ENCODE data around the gene ACCS. TPM values are rescaled to one million over a fixed set of nuclear protein-coding genes. Genes with fewer than 3 reads are reported as not detected.

Gene ACCS
- total and polyA plus RNA-seq, 9 of the 15 experiments (the other 6 are each of a cell fraction or from before 2014, with no cell fraction given) = 4.2 to 25.9 (median 16.3) TPM

Other genes starting within 250 kb of the ACCS start
- gene ALKBH3, start 185.4 kb upstream of the ACCS start, total RNA-seq (2014; rRNA removed) = 37.6 and 38.6 TPM in 2 replicates
- 42.5 TPM in 2 replicates for gene ALKBH3, start 185.4 kb upstream of the ACCS start, total RNA-seq (2014; rRNA removed; fragmentation: Illumina TruSeq; extraction: Trizol)
- gene ALKBH3, start 185.4 kb upstream of the ACCS start, total RNA-seq (2015; rRNA removed; fragmentation: Illumina TruSeq; extraction: Trizol) = 42.2 and 42.9 TPM in 2 replicates
- gene ALKBH3, start 185.4 kb upstream of the ACCS start, total RNA-seq (2021) = 33.1 and 37.9 TPM in 2 replicates
- 25.5 and 30.0 TPM in 2 replicates for gene ALKBH3, start 185.4 kb upstream of the ACCS start, polyA plus RNA-seq (2011; rRNA removed)
- 45.1 and 49.9 TPM in 2 replicates for gene ALKBH3, start 185.4 kb upstream of the ACCS start, polyA plus RNA-seq (2014; fragmentation: Illumina TruSeq; extraction: Trizol)
- 10 to 100 TPM; 16.0 to 25.0 TPM for gene ALKBH3, start 185.4 kb upstream of the ACCS start, polyA plus RNA-seq (2014; fragmentation: Nextera tagmentation; extraction: Ambion mirVana)
- gene ALKBH3, start 185.4 kb upstream of the ACCS start, polyA plus RNA-seq (2014; rRNA removed) = 24.3 and 36.5 TPM in 2 replicates
- gene C11orf96, start 123.6 kb upstream of the ACCS start, total RNA-seq (2014; rRNA removed) = 6.8 and 9.6 TPM in 2 replicates
- 0.26 and 0.40 TPM in 2 replicates for gene C11orf96, start 123.6 kb upstream of the ACCS start, total RNA-seq (2014; rRNA removed; fragmentation: Illumina TruSeq; extraction: Trizol)
- 0.83 and 0.90 TPM in 2 replicates for gene C11orf96, start 123.6 kb upstream of the ACCS start, total RNA-seq (2015; rRNA removed; fragmentation: Illumina TruSeq; extraction: Trizol)
- 7.7 and 8.5 TPM in 2 replicates for gene C11orf96, start 123.6 kb upstream of the ACCS start, total RNA-seq (2021)
- 1.2 and 2.0 TPM in 2 replicates for gene C11orf96, start 123.6 kb upstream of the ACCS start, polyA plus RNA-seq (2011; rRNA removed)
- 0.16 and 0.73 TPM in 2 replicates for gene C11orf96, start 123.6 kb upstream of the ACCS start, polyA plus RNA-seq (2014; fragmentation: Illumina TruSeq; extraction: Trizol)
- under 1 TPM; 0.08 to 0.14 TPM for gene C11orf96, start 123.6 kb upstream of the ACCS start, polyA plus RNA-seq (2014; fragmentation: Nextera tagmentation; extraction: Ambion mirVana)
- gene C11orf96, start 123.6 kb upstream of the ACCS start, polyA plus RNA-seq (2014; rRNA removed) = 6.6 and 10.8 TPM in 2 replicates
- gene ACCSL, start 18.3 kb upstream of the ACCS start, total RNA-seq (2014; rRNA removed) = not detected in 2 replicates
- not detected in 2 replicates for gene ACCSL, start 18.3 kb upstream of the ACCS start, total RNA-seq (2014; rRNA removed; fragmentation: Illumina TruSeq; extraction: Trizol)
- gene ACCSL, start 18.3 kb upstream of the ACCS start, total RNA-seq (2015; rRNA removed; fragmentation: Illumina TruSeq; extraction: Trizol) = not detected in 2 replicates
- gene ACCSL, start 18.3 kb upstream of the ACCS start, total RNA-seq (2021) = not detected in 2 replicates
- not detected in 2 replicates for gene ACCSL, start 18.3 kb upstream of the ACCS start, polyA plus RNA-seq (2011; rRNA removed)
- not detected in 2 replicates for gene ACCSL, start 18.3 kb upstream of the ACCS start, polyA plus RNA-seq (2014; fragmentation: Illumina TruSeq; extraction: Trizol)
- gene ACCSL, start 18.3 kb upstream of the ACCS start, polyA plus RNA-seq (2014; fragmentation: Nextera tagmentation; extraction: Ambion mirVana) = not detected
- not detected in 2 replicates for gene ACCSL, start 18.3 kb upstream of the ACCS start, polyA plus RNA-seq (2014; rRNA removed)
- 38.8 and 39.5 TPM in 2 replicates for gene EXT2, start 29.4 kb downstream of the ACCS start, total RNA-seq (2014; rRNA removed)
- 34.0 and 37.5 TPM in 2 replicates for gene EXT2, start 29.4 kb downstream of the ACCS start, total RNA-seq (2014; rRNA removed; fragmentation: Illumina TruSeq; extraction: Trizol)
- 38.5 and 40.9 TPM in 2 replicates for gene EXT2, start 29.4 kb downstream of the ACCS start, total RNA-seq (2015; rRNA removed; fragmentation: Illumina TruSeq; extraction: Trizol)
- 43.1 and 43.2 TPM in 2 replicates for gene EXT2, start 29.4 kb downstream of the ACCS start, total RNA-seq (2021)
- 49.2 and 52.1 TPM in 2 replicates for gene EXT2, start 29.4 kb downstream of the ACCS start, polyA plus RNA-seq (2011; rRNA removed)
- 35.0 and 38.1 TPM in 2 replicates for gene EXT2, start 29.4 kb downstream of the ACCS start, polyA plus RNA-seq (2014; fragmentation: Illumina TruSeq; extraction: Trizol)
- 10 to 100 TPM in 1 of 2 experiments, 1 to 10 TPM in 1; 7.5 to 13.1 TPM for gene EXT2, start 29.4 kb downstream of the ACCS start, polyA plus RNA-seq (2014; fragmentation: Nextera tagmentation; extraction: Ambion mirVana)
- gene EXT2, start 29.4 kb downstream of the ACCS start, polyA plus RNA-seq (2014; rRNA removed) = 36.9 and 38.4 TPM in 2 replicates
- 0.65 and 1.0 TPM in 2 replicates for gene ALX4, start 243.9 kb downstream of the ACCS start, total RNA-seq (2014; rRNA removed)
- gene ALX4, start 243.9 kb downstream of the ACCS start, total RNA-seq (2014; rRNA removed; fragmentation: Illumina TruSeq; extraction: Trizol) = 0.22 and 0.33 TPM in 2 replicates
- gene ALX4, start 243.9 kb downstream of the ACCS start, total RNA-seq (2015; rRNA removed; fragmentation: Illumina TruSeq; extraction: Trizol) = 0.60 and 0.62 TPM in 2 replicates
- gene ALX4, start 243.9 kb downstream of the ACCS start, total RNA-seq (2021) = 1.1 and 1.2 TPM in 2 replicates
- gene ALX4, start 243.9 kb downstream of the ACCS start, polyA plus RNA-seq (2011; rRNA removed) = 0.14 and 0.81 TPM in 2 replicates
- 0.64 and 0.78 TPM in 2 replicates for gene ALX4, start 243.9 kb downstream of the ACCS start, polyA plus RNA-seq (2014; fragmentation: Illumina TruSeq; extraction: Trizol)
- under 1 TPM; 0.07 to 0.13 TPM for gene ALX4, start 243.9 kb downstream of the ACCS start, polyA plus RNA-seq (2014; fragmentation: Nextera tagmentation; extraction: Ambion mirVana)
- 0.23 and 0.51 TPM in 2 replicates for gene ALX4, start 243.9 kb downstream of the ACCS start, polyA plus RNA-seq (2014; rRNA removed)